Measurements from ENCODE around the gene S100A9.
"Not testable (repeated sequence)": the region's sequence is repeated elsewhere in the genome, so short reads cannot be mapped to it uniquely, and the experiment has no call there.

S100A9 gene

DNA sequence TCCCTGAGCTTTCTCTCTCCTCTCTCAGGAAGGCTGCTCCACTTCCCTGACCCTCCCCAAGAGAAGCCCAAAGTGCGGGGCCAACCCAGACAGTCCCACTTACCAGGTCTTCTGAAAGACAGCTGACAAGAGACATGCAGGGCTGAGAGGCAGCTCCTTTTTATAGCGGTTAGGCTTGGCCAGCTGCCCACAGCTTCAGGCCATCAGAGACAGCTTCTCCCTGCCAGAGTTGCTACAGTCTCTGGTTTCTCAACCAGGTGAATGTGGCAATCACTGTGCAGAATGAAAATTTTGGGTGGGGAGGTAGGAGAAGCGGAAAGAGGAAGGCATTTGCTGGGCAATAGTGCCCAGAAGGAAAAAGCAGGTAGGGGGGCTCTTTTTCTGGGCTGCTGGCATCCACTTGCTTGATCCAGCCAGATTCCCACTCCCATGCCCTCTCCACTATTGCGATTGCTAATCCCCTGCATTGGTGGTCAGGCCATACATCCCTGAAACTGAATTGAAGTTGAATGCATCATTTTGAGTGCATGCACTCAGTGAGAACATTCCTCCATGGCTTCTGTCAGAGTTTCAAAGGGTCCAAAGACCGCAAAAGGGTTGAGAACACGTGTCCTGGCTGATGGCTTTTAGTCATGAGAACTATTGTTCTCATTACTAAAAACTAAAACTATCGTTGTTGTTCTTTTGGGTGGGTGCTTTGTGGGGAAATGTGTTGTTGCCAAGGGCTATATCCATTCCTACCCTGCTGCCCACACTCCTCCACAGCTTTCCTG lies 33.5 kb downstream of the S100A9 start, which contains the start of gene S100A8:
Gene S100A8 (minus strand): TSS at position 136 of the 773 bp plus-strand sequence. CDS start 538 bp downstream, outside the sequence.
- peak; percentile 70 for DNase-seq

DNA sequence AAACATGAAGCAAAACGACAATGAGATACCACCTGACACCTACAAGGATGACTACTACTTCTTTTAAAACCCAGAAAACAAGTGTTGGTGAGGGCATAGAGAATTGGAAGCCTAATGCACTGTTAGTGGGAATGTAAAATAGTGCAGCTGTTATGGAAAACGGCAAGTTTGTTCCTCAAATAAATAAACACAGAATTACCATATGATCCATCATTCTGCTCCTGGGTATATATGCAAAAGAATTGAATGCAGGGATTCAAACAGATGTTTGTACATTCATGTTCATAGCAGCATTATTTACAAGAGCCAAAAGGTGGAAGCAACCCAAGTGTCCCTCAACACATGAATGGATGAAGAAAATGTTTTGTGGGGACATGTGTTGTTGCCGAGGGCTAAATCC lies 34.6 kb downstream of the S100A9 start:
- DNase-seq = no peak

DNA sequence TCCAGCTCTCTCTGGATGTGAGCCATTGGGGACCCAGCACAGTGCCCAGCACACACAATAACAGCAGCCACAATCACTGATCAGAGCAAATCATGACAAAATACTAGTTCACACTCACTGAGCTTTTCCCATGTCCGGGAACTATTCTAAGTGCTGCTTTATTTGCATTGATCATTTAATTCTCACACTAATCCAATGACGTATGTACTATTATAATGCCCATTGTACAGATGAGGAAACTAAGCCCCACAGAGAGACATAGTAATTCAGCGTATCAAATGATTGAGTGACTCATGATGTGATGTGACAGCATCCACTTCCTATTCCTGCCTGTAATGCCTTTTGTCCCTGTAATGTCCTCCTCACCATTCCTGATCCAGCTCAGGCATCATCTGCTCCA lies 35.2 kb downstream of the S100A9 start:
- no peak for DNase-seq

DNA sequence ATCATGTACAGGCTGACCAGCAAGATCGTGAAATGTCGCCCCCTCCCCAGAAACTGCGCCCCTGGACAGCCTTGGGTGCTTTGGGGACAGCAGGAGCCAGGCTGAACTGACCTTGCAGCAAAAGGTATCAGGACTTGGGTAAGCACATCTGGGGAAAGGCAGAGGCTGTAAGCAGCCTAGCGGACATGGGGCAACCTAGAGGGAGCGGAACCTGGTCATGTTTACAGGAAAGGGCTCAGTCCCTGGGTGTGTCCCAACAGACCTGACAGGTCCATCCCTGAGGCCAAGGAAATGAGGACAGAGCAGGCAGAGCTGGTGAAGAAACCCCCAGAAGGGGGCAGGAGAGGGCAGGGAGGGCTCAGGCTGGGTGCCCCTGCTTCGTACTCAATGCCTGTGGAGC lies 36.3 kb downstream of the S100A9 start:
- DNase-seq = no peak

DNA sequence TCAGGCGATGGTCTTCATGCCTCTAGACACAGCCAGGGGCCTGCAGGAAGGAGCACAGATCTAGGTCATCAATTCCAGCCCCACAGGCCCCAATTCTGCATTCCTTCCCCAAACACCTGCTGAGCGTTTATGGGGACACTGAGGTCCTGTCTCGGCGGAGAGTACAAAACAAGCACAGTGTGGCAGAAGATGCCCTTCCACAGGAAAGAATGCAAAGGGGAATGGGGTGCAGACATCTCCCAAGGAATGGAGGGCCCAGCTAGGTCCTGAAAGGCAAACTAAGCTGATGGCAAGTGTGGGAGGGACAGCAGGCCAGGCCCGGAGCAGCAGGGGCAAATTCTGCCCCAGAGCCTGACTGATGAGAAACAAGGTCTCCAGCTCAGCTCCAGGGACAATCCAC lies 36.7 kb downstream of the S100A9 start:
- DNase-seq = no peak

DNA sequence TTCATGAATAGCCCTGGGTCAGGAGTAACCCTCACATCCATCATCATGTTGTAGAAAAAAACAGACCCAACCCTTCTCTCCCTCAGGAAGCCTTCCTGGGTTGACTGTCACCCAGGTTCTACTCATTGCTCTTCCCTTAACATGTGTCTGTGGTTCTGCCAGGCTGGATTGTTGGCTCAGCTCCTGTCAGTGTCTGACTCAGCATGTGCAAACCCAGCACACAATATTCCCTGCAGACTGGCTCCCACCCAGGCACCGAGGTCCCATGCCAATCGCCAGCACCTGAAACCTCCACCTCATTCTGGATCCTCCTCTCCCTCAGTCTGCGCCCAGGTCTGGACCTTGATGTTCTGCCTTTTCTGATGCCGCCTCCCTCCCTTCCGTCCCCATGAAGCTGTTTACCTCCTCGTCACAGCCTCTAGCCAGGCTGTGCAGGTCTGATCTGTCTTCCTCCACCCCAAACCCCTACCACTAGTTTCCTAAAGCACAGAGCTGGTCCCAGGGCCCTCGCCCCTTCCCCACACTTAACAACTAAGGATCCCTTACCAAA lies 37.6 kb downstream of the S100A9 start:
- no peak for DNase-seq

DNA sequence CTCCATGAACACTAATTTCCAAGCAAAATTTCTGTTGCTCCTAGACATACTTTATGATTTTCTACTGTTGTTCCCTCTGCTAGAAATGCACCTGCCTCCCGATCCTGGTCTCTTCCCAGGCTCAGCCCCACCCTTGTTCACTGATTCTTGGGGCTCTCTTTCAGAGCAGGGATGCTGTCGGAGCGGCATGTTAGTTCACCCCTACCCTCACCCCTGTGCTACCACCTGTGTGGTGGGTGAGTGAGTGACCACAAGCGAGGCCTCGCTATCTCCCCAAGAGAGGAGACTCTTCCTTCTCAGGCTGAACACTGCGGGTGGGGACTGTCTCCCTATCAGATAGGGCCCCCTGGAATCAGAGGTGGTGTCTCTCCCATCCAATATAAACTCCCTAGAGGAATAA lies 38.1 kb downstream of the S100A9 start:
- no peak for DNase-seq

DNA sequence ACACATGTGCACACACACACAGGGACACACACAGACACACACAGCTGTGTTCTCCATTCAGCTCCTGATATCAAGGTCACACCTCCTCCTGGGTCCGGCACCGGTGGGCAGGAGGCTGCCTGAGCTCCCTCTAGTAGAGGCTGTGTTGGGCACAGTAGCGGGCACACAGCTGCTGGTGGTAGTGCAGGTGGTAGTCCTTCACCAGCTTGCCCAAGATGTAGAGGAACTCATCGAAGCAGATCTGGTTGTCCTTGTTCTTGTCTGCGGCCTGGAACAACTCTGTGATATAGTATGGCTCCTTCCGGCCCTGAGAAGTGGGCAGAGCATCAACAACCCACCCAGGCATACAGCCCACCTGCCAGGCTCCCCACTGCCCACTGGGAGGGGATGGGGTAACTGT lies 38.8 kb downstream of the S100A9 start:
- no peak for DNase-seq

DNA sequence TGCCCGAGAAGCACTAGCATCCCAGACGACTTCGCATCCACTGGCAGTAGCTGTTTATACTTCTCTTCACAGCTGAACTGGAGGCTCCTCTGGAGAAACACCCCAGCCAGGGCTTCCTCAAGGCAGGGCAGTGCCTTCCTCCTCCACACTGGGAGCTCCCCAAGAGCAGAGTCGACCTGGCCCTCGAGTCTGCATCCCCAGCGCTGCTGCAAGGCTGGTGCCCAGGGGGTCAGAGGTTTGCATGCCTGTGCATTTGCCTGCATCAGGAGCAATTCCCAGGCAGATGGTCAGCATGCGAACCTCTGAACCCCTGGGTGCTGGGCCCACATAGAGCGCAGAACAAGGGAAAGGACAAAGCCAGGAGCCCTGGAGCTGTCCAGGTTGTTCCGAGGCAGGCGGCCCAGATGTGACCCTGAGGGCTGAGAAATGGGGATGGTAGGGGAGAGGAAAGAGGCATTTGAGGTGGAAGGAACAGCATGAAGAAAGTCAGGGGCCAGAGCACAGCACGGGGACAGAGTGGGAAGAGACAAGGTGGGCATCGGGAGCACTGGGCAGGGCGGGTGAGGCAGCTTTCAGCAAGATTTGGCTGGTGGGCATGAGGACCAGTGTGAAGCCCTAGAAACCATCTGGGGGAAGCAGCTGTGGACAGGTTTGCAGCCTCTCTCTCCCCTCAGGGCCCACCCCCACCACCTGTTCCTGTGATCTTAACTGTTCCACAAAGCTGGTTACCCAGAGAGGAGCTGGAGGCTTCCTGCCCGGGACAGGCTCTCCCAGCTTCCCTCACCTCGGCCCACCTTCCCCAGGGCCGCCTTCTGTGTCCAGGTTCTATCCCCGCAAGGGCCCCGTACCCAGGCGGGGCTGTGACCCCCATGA lies 39.6 kb downstream of the S100A9 start:
- no peak for DNase-seq

DNA sequence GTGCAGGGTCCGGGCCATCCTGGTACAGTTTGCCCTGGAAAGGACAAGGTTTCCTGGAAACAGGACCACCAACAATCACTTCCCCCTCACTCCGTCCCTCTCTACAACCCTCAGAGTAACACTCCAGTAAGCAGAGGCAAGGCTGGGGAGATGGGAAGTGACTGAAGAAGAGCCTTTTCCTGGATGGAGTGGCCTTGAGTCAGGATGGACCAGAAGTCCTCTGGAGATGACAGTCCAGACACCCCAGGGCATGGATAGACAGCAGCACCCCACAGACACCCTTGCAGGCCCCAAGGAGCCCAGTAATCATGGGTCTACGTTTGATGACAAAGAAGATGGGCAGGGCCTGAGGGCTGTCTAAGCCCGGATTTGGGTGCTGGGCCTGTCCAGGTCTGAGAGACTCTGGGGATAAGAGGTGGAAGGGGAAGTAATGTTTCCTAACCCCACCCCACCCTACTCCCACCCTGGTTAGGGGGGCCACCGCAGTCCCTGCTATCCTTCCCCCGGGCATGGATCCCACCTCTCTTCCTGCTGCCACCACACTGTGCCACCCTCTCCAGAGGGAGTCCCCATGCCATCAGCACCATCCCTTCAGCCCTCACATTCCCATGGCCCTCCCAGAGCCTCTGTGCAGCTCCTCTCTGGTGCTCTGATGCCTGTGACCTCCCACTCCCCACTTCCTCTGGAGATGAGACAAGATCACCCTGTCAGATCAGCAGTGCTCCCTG lies 40.4 kb downstream of the S100A9 start:
- DNase-seq = no peak

DNA sequence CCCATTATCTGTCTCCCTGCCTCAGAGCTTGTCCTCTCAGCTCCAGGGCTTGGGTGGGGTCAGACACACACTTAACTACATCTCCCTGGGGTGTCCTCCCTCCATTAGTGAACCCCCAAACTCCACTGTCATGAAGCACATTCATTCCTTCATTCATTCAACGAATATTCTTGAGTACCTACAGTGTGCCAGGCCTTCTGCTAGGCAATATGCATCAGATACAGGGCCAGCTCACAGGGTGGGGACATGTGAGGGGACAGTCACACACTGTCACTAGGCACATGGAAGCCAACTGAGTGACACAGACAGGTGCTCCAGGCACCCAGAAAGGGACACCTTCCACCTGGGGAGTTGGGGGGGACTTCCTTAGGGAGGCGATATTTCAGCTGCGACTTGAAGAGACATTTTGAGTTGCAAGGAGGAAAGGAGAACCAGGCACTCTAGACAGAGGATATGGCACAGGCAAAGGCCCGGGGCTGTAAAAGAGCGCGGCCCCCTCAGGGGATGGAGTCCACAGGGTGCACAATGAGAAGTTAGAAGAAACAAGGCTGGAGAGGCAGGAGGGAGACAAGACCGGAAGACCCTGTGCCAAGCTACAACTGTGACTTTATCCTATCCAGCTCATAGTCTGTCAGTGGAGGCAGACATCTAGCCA lies 41.9 kb downstream of the S100A9 start:
- no peak for DNase-seq

DNA sequence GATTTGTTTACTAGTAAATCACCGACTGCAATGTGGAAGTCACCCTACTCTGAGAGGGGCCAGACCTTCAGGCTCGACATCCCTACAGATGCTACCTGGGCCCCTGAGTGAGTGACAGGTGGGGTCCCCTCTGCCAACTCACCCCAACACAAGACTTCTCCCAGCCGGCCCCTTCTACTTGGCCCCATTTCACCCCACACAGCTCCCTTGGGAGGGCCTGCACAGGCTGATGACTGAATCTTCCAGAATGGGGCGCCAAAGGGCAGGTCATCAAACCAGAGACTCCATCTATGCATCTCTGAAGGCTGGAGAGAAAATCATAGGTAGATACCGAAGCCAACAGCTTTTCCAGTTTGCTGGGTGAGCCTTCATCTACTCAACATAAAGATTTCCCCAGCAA lies 42.6 kb downstream of the S100A9 start:
- peak; percentile 51 for DNase-seq

DNA sequence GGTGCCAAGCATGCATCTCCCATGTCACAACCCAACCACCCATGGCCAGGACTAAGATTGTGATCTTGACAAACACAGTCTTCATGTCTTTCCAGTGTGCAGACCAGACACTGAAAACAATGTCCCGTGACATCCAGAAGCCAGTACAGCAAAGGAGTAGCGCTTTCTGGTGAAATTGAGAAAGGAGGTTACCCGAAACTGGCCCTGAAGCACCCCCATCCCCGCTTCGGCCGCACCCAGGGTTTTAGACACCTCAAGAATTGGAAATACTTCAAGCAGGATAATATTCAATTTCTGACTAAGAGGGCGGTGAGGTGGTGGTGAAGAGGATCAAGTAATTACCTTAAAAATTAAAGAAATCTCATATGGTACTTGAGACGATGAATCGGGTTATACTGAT lies 43.8 kb downstream of the S100A9 start:
- no peak for DNase-seq

DNA sequence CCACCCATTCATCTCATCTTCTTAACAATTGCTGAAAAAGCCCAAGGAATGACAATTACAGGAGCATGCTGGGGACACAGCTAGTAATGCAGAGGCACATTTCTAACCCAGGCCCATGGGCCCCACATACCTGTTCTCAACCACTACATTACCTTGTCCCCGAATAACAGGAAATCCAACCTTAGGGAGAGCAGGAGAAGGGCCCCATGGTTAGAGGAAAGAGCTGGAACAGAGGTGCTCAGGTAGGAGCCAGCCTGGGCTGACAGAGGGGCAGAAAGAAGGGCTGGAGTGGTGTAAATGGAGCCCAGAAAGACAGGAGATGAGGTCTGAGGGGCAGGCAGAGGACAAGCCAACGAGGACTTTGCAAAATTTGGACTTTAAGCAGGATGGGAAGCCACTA lies 44.6 kb downstream of the S100A9 start:
- DNase-seq = no peak

DNA sequence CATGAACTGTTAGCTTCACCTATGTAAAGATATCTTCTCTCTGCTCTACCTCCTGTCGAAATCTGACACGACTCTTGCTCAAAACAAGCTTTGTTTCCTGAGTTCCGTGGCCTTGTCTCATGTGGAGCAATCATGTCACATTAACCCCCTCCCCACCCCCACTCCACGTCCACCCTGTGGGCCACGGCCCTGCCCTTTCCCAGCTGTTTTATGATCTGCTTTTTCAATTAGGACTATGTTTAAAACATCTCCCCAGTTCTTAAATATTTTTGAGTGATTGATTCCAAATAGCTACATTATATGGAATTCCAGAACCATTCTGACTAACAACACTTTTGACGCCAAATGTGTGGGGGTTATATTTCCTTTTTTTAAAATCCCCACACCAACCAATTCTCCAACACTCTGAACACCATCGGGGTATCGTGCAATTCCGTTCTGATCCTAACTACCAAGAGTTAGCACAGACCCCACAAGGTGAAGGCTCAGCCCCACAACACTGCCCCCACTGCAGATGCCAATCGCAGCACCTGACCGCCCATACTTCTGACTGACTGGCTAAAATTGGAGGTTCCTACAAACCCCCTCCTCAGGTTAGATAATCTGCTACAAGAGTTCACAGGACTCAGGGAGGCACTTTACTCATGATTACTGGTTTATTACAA lies 45.9 kb downstream of the S100A9 start:
- no peak for DNase-seq

DNA sequence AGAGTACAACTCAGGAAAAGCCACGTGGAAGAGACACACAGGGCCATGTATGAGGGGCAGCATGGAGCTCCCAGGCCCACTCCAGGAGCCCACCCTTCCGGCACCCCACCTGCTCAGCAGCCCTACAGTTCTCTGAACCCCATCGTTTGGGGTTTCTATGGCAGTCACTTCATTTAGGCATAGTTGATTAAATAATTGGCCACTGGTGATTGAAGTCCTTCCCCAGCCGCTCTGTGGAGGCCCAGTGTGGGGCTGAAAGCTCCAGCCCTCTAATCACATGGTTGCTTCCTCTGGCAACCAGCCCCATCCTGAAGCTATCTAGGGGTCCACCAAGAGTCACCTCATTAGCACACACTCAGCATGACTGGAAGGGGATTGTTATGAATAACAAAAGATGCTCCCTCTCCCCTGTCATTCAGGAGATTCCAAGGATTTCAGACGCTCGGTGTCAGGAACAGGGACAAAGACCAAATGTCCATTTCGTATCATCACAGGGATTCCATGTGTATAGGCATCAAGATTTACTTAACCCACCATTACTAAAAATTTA lies 46.5 kb downstream of the S100A9 start:
- no peak for DNase-seq

DNA sequence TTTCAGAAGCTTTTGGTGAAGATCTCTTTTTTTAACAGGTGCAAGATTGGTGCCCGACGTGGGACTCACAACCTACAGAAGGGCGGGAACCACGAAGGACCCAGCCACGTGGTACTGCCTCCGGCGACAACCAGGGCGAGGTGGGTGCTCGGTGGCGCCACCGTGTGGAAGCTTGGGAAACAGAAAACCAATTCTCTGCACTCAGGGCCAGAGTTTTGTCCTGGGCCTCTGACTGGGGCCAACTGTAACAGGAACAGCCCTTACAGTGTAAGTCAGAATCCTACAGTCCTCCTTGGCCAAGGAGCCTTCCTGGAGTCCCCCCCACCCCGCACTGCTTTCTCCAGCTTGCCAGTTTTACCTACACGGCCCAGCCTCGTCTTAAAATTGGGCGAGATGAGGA lies 47.1 kb downstream of the S100A9 start:
- DNase-seq = peak; percentile 83

DNA sequence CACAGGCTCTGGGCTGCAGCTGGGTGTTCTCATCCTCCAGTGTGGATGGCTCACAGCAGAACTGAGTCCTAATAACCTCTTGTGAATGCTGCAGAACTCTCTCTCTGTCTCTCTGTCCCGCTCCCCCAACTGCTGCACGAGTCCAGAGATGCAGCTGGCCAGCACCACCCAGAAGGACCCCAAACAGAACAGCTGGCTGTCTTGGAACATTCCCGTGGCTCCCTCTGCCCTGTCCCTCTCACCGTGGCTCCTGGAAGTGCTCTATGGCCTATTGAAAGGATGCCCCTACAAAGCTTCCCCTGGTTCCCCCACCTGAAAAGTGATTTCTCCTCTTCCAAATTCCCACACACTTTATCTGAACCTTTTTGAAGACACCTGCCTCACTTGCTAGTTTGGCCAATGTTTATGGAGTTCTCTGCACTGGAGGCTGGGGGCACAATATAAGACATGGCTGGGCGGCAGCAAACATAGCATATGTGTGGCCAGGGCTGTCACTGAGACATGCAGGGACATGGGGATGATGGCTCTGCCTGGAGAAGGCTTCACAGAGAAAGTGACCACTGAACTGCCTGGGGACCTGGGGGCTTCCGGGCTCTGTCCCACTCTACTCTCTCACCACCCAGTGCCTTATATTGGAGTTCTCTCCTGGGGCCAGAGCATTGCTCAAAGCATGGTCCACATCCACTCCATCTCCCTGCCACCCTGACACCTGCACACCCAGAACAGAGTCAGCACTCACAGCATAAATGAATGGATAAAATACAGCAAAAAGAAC lies 48.4 kb downstream of the S100A9 start:
- not testable (repeated sequence) for DNase-seq

DNA sequence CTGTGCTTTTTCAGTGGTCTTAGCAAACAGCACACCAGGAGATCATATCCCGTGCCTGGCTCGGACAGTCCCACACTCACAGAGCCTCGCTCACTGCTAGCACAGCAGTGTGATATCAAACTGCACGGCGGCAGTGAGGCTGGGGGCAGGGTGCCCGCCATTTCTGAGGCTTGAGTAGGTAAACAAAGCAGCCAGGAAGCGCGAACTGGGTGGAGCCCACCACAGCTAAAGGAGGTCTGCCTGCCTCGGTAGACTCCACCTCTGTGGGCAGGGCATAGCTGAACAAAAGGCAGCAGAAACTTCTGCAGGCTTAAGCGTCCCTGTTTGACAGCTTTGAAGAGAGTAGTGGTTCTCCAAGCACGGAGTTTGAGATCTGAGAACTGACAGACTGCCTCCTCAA lies 49.6 kb downstream of the S100A9 start:
- not testable (repeated sequence) for DNase-seq

Data from OCI-M1 (cell line).